Measurements from ENCODE around the gene TMEM11.

DNA sequence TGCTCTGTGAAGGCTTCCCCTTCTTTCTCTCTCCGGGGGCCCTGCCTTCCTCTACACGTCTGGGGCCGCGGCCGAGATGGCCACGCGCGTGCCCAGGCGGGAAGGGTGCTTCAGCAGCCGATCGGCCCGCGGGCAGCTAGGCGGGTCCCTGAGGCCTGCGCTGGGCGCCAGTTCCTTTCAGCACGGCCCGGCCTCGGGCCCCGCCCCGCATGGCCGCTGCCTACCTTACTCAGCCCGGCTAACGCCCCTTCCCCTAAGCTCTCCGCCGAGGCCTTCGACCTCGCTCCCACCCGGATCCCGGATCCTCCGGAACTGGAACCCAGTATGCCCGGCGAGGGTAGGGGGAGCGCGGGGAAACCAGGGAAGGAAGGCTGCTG, 335 bp downstream of the TMEM11 start:
- TF ChIP-seq, protein P1, sequence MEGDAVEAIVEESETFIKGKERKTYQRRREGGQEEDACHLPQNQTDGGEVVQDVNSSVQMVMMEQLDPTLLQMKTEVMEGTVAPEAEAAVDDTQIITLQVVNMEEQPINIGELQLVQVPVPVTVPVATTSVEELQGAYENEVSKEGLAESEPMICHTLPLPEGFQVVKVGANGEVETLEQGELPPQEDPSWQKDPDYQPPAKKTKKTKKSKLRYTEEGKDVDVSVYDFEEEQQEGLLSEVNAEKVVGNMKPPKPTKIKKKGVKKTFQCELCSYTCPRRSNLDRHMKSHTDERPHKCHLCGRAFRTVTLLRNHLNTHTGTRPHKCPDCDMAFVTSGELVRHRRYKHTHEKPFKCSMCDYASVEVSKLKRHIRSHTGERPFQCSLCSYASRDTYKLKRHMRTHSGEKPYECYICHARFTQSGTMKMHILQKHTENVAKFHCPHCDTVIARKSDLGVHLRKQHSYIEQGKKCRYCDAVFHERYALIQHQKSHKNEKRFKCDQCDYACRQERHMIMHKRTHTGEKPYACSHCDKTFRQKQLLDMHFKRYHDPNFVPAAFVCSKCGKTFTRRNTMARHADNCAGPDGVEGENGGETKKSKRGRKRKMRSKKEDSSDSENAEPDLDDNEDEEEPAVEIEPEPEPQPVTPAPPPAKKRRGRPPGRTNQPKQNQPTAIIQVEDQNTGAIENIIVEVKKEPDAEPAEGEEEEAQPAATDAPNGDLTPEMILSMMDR (conservative IDR thresholded peaks at IDR 0.05; ENCODE audit: low read depth, low read length), result no peak
- no peak for TF ChIP-seq POLR2A (IDR thresholded peaks at IDR 0.05; ENCODE audit: low read depth, low read length)
- no peak for TF ChIP-seq RAD21 (IDR thresholded peaks at IDR 0.05; ENCODE audit: low read length)
- TF ChIP-seq SMC3 (IDR thresholded peaks at IDR 0.05; ENCODE audit: low read depth, low read length), result no peak
- TF ChIP-seq CEBPB (IDR thresholded peaks at IDR 0.05; ENCODE audit: low read depth, low read length), result no peak
- no peak for TF ChIP-seq CHD1 (IDR thresholded peaks at IDR 0.05; ENCODE audit: low read depth, low read length)

Data from IMR-90 (cell line).